Neural cell (in vitro differentiated cells): ENCODE measurements around the gene CDC25B. TPM values are rescaled to one million over a fixed set of nuclear protein-coding genes. Genes with fewer than 3 reads are reported as not detected.

Source experiments
- H2AFZ ChIP-seq: fragments of 200-600, 300-800 bp; sonication (generic), shearing (Covaris generic); 2 replicates; pipeline ENCODE4 v1.6.0; 2014; ENCODE audit warnings: low read depth, mild to moderate bottlenecking, antibody characterized with exemption, low read length, moderate library complexity
- H3F3A ChIP-seq: fragments of 200-600 bp; shearing (Covaris generic); 2 replicates; pipeline ENCODE4 v1.6.1; 2016; ENCODE audit warnings: mild to moderate bottlenecking, moderate library complexity, mixed read lengths, antibody characterized with exemption, low read length; ENCODE audit not compliant: insufficient read depth, poor library complexity, severe bottlenecking
- H3K27ac ChIP-seq: fragments of 200-600, 300-800 bp; sonication (generic), shearing (Covaris generic); 2 replicates; pipeline ENCODE4 v1.5.1; 2014; ENCODE audit warnings: mild to moderate bottlenecking, low read length, moderate library complexity
- H3K27me3 ChIP-seq: fragments of 300-800, 200-600 bp; sonication (generic), shearing (Covaris generic); 2 replicates; pipeline ENCODE4 v1.6.0; 2014; ENCODE audit warnings: mild to moderate bottlenecking, low read depth, low read length, moderate library complexity; ENCODE audit not compliant: insufficient read depth
- H3K36me3 ChIP-seq: fragments of 300-800, 200-600 bp; sonication (generic), shearing (Covaris generic); 2 replicates; pipeline ENCODE4 v1.5.1; 2014; ENCODE audit warnings: mild to moderate bottlenecking, antibody characterized with exemption, low read length, moderate library complexity; ENCODE audit not compliant: insufficient read depth
- H3K4me2 ChIP-seq: fragments of 300-800, 200-600 bp; sonication (generic), shearing (Covaris generic); 2 replicates; pipeline ENCODE4 v1.6.0; 2014; ENCODE audit warnings: mild to moderate bottlenecking, low read length
- H3K4me3 ChIP-seq: fragments of 300-800, 200-600 bp; sonication (generic), shearing (Covaris generic); 2 replicates; pipeline ENCODE4 v1.5.1; 2014; ENCODE audit warnings: mild to moderate bottlenecking, low read length, moderate library complexity
- H3K79me2 ChIP-seq: fragments of 200-600 bp; shearing (Covaris generic); replicated peaks from 2 replicates; pipeline ENCODE4 v1.6.0; 2014; ENCODE audit warnings: mild to moderate bottlenecking, low read length, moderate library complexity; ENCODE audit not compliant: insufficient read depth
- H3K9ac ChIP-seq: fragments of 300-800, 200-600 bp; sonication (generic), shearing (Covaris generic); 2 replicates; pipeline ENCODE4 v1.6.1; 2016; ENCODE audit warnings: mild to moderate bottlenecking, low read length, mixed read lengths
- H3K9me2 ChIP-seq: fragments of 200-600 bp; shearing (Covaris generic); 2 replicates; pipeline ENCODE4 v1.6.1; 2016; ENCODE audit warnings: mild to moderate bottlenecking, low read length, mixed read lengths; ENCODE audit not compliant: insufficient read depth
- H3K9me3 ChIP-seq: fragments of 200-600, 300-800 bp; sonication (generic), shearing (Covaris generic); 2 replicates; pipeline ENCODE4 v1.6.1; 2016; ENCODE audit warnings: mild to moderate bottlenecking, mixed run types, low read length, moderate library complexity, mixed read lengths
- H4K20me1 ChIP-seq: fragments of 200-600 bp; shearing (Covaris generic); 2 replicates; pipeline ENCODE4 v1.6.1; 2016; ENCODE audit warnings: mild to moderate bottlenecking, mixed run types; ENCODE audit not compliant: insufficient read depth
- CTCF ChIP-seq: fragments of 450-650 bp; IDR thresholded peaks from 2 replicates; pipeline ENCODE4 v1.5.1; 2014; ENCODE audit warnings: antibody characterized with exemption, mild to moderate bottlenecking, moderate library complexity; ENCODE audit not compliant: poor library complexity, severe bottlenecking
- EP300 ChIP-seq: fragments of 450-650 bp; conservative IDR thresholded peaks from 2 replicates; pipeline ENCODE4 v1.6.1; 2014; ENCODE audit warnings: antibody characterized with exemption, mild to moderate bottlenecking, moderate library complexity; ENCODE audit not compliant: poor library complexity, severe bottlenecking
- EZH2 ChIP-seq: fragments of 200-600, 300-800 bp; shearing (Covaris generic), sonication (generic); IDR thresholded peaks from 2 replicates; pipeline ENCODE4 v1.6.1; 2014; ENCODE audit warnings: antibody characterized with exemption, low read length, borderline replicate concordance, mild to moderate bottlenecking; ENCODE audit not compliant: insufficient read depth, poor library complexity, severe bottlenecking
- MXI1 ChIP-seq: fragments of 450-650 bp; conservative IDR thresholded peaks from 2 replicates; pipeline ENCODE4 v1.6.1; 2014; ENCODE audit warnings: antibody characterized with exemption, mild to moderate bottlenecking; ENCODE audit not compliant: poor library complexity, severe bottlenecking
- POLR2AphosphoS5 ChIP-seq: IDR thresholded peaks from 2 replicates; pipeline ENCODE4 v1.6.1; 2012
- RAD21 ChIP-seq: fragments of 450-650 bp; conservative IDR thresholded peaks from 2 replicates; pipeline ENCODE4 v1.6.1; 2014; ENCODE audit warnings: antibody characterized with exemption, mild to moderate bottlenecking, moderate library complexity
- SMC3 ChIP-seq: fragments of 450-650 bp; conservative IDR thresholded peaks from 2 replicates; pipeline ENCODE4 v1.6.1; 2014; ENCODE audit warnings: antibody characterized with exemption, mild to moderate bottlenecking, moderate library complexity; ENCODE audit not compliant: poor library complexity
- TAF1 ChIP-seq: IDR thresholded peaks from 2 replicates; pipeline ENCODE4 v1.6.1; 2012; ENCODE audit warnings: low read depth
- polyA plus RNA-seq: library from polyadenylated mRNA; depleted of rRNA; stranded (reverse); fragments of >200 nt; gene quantifications from 2 replicates; pipeline ENCODE4 v1.2.3, GENCODE V29; 2014
- TF ChIP-seq, protein P1 (sequence below): IDR thresholded peaks from 2 replicates; pipeline ENCODE4 v1.6.1; 2012; ENCODE audit warnings: borderline replicate concordance

CDC25B gene
- polyA plus RNA-seq, 1 donor from 2014 or later = 26.5 TPM

GRCh38 chr20:3797226-3797545 is 1.1 kb downstream of the CDC25B start:
- H3K4me3 ChIP-seq = no peak overlapping the region
- H2AFZ ChIP-seq = no peak overlapping the region
- no peaks in the 10 kb centered on the region for H3K9me2 ChIP-seq
- H3K9ac ChIP-seq = no peak overlapping the region
- H3K27me3 ChIP-seq = no peaks in the 10 kb centered on the region
- no peaks in the 10 kb centered on the region for H4K20me1 ChIP-seq
- TF ChIP-seq, protein P1, sequence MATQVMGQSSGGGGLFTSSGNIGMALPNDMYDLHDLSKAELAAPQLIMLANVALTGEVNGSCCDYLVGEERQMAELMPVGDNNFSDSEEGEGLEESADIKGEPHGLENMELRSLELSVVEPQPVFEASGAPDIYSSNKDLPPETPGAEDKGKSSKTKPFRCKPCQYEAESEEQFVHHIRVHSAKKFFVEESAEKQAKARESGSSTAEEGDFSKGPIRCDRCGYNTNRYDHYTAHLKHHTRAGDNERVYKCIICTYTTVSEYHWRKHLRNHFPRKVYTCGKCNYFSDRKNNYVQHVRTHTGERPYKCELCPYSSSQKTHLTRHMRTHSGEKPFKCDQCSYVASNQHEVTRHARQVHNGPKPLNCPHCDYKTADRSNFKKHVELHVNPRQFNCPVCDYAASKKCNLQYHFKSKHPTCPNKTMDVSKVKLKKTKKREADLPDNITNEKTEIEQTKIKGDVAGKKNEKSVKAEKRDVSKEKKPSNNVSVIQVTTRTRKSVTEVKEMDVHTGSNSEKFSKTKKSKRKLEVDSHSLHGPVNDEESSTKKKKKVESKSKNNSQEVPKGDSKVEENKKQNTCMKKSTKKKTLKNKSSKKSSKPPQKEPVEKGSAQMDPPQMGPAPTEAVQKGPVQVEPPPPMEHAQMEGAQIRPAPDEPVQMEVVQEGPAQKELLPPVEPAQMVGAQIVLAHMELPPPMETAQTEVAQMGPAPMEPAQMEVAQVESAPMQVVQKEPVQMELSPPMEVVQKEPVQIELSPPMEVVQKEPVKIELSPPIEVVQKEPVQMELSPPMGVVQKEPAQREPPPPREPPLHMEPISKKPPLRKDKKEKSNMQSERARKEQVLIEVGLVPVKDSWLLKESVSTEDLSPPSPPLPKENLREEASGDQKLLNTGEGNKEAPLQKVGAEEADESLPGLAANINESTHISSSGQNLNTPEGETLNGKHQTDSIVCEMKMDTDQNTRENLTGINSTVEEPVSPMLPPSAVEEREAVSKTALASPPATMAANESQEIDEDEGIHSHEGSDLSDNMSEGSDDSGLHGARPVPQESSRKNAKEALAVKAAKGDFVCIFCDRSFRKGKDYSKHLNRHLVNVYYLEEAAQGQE = no peak
- no peak for TF ChIP-seq EZH2
- TF ChIP-seq RAD21 = no peak
- no peak for TF ChIP-seq POLR2AphosphoS5
- TF ChIP-seq EP300 = no peak
- no peak for TF ChIP-seq MXI1
- H3K4me2 ChIP-seq = no peak overlapping the region
- H3K9me3 ChIP-seq = no peaks in the 10 kb centered on the region
- H3F3A ChIP-seq = no peaks in the 10 kb centered on the region
- no peak overlapping the region for H3K27ac ChIP-seq
- no peaks in the 10 kb centered on the region for H3K36me3 ChIP-seq
- H3K79me2 ChIP-seq = no peaks in the 10 kb centered on the region

DNA sequence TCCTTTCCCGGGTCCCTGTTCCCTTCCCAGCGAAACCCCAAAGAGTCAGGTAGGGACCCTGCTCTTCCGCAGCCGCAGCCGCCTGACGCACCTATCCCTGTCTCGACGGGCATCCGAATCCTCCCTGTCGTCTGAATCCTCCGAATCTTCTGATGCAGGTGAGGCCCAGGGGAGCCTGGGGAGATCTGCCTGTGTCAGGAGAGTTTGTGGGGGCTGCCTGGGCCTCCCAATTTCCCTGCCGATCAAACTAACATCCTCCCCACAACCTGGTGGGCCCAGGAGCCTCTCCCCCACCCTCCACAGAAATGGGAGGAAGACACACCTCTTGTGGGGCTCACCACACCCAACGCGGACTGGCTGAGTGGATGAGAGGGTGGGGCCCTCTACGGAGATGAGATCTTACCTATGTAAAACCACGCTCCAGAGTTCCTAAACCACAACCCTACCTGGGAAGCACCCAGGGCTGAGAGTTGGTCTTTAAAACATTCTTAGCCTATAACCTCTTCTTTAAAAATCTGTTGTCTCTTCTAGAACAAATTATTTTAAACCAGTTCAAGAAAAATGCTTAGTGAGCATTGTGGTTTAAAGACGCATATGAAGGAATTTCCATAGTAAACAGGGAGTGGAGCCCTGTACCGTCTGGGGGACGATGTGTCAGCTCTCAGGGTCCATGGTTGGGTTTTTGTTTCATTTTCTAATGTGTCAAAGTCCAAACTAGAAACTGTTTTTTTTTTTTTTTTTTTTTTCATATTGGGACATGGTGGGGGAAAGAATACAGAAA is 1.7 kb downstream of the CDC25B start:
- no peak overlapping the region for H3K4me2 ChIP-seq
- H3F3A ChIP-seq = no peaks in the 10 kb centered on the region
- no peaks in the 10 kb centered on the region for H3K9me2 ChIP-seq
- no peaks in the 10 kb centered on the region for H4K20me1 ChIP-seq
- no peak overlapping the region for H3K27ac ChIP-seq
- no peak overlapping the region for H3K4me3 ChIP-seq
- no peaks in the 10 kb centered on the region for H3K79me2 ChIP-seq
- H3K27me3 ChIP-seq = no peaks in the 10 kb centered on the region
- no peak overlapping the region for H3K9ac ChIP-seq
- no peaks in the 10 kb centered on the region for H3K36me3 ChIP-seq
- TF ChIP-seq EZH2 (no peak), EP300 (no peak), MXI1 (no peak), TAF1 (no peak), POLR2AphosphoS5 (no peak), RAD21 (no peak), CTCF (no peak), SMC3 (no peak)
- TF ChIP-seq, protein P1 = no peak
- H3K9me3 ChIP-seq = no peaks in the 10 kb centered on the region
- H2AFZ ChIP-seq = no peak overlapping the region
